Liver (tissue), 9 donors: Measurements from ENCODE around the gene GADD45GIP1. TPM values are rescaled to one million over a fixed set of nuclear protein-coding genes. Genes with fewer than 3 reads are reported as not detected.

Experiments used
- DNase-seq: peaks from one replicate; pipeline ENCODE4 v3.0.0-alpha.2; 2017; ENCODE audit warnings: low spot score
- H3K27ac ChIP-seq, 2 donors: one replicate each; pipeline ENCODE4 v1.7.0; 2013; ENCODE audit warnings: inconsistent platforms in 2 of 2, low read length in 2 of 2, control low read depth in 1 of 2, low read depth in 1 of 2, mild to moderate bottlenecking in 1 of 2
- H3K27me3 ChIP-seq, 4 donors: one replicate each; pipeline versions ENCODE4 v1.6.1 to v1.7.0; 2013; ENCODE audit warnings: low read length in 3 of 4, inconsistent platforms in 1 of 4, mild to moderate bottlenecking in 1 of 4, moderate library complexity in 1 of 4; ENCODE audit not compliant: control insufficient read depth in 4 of 4, insufficient read depth in 4 of 4
- H3K36me3 ChIP-seq, 4 donors: one replicate each; pipeline versions ENCODE4 v1.6.1 to v1.7.0; 2013; ENCODE audit warnings: low read length in 3 of 4, mild to moderate bottlenecking in 3 of 4, low read depth in 1 of 4, moderate library complexity in 1 of 4; ENCODE audit not compliant: control insufficient read depth in 4 of 4, insufficient read depth in 3 of 4
- H3K4me1 ChIP-seq, 4 donors: one replicate each; pipeline versions ENCODE4 v1.6.1 to v1.7.0; 2013; ENCODE audit warnings: low read length in 3 of 4, mild to moderate bottlenecking in 3 of 4, moderate library complexity in 1 of 4; ENCODE audit not compliant: control insufficient read depth in 4 of 4, insufficient read depth in 4 of 4
- H3K4me3 ChIP-seq, 3 donors: one replicate each; pipeline versions ENCODE4 v1.6.1 to v1.7.0; 2013; ENCODE audit warnings: low read length in 3 of 3, control low read depth in 1 of 3, low read depth in 1 of 3, mild to moderate bottlenecking in 1 of 3
- H3K9ac ChIP-seq, 2 donors: one replicate each; pipeline ENCODE4 v1.7.0; 2013; ENCODE audit warnings: low read length in 2 of 2, mild to moderate bottlenecking in 2 of 2, moderate library complexity in 2 of 2, control low read depth in 1 of 2, low read depth in 1 of 2
- H3K9me3 ChIP-seq, 4 donors: one replicate each; pipeline versions ENCODE4 v1.6.1 to v1.7.0; 2013; ENCODE audit warnings: low read length in 3 of 4; ENCODE audit not compliant: control insufficient read depth in 4 of 4
- CTCF ChIP-seq: fragments of 150-350 bp; IDR thresholded peaks from 2 replicates; pipeline ENCODE4 v1.5.1; 2017; ENCODE audit warnings: improper control_type of control experiment, low read depth, low read length; ENCODE audit not compliant: missing input control
- EGR1 ChIP-seq, 2 donors: IDR thresholded peaks; 2 replicates each; pipeline ENCODE4 v1.6.1; 2016 to 2018; ENCODE audit warnings: antibody characterized with exemption in 2 of 2, low read depth in 2 of 2
- FOXA1 ChIP-seq: IDR thresholded peaks from 2 replicates; pipeline ENCODE4 v1.6.1; 2016; ENCODE audit warnings: antibody characterized with exemption
- FOXA2 ChIP-seq: IDR thresholded peaks from 2 replicates; pipeline ENCODE4 v1.6.1; 2016; ENCODE audit warnings: antibody characterized with exemption
- GABPA ChIP-seq, 2 donors: IDR thresholded peaks in 1 of 2; conservative IDR thresholded peaks in 1 of 2; 2 replicates each; pipeline ENCODE4 v1.6.1; 2016; ENCODE audit warnings: antibody characterized with exemption in 2 of 2, mild to moderate bottlenecking in 1 of 2, moderate library complexity in 1 of 2
- HNF4A ChIP-seq, 2 donors: conservative IDR thresholded peaks; 2 replicates each; pipeline ENCODE4 v1.6.1; 2016; ENCODE audit warnings: antibody characterized with exemption in 2 of 2, mild to moderate bottlenecking in 2 of 2
- HNF4G ChIP-seq: IDR thresholded peaks from 2 replicates; pipeline ENCODE4 v1.6.1; 2016; ENCODE audit warnings: antibody characterized with exemption
- JUND ChIP-seq, 2 donors: IDR thresholded peaks; 2 replicates each; pipeline ENCODE4 v1.6.1; 2016; ENCODE audit warnings: antibody characterized with exemption in 2 of 2
- NR2F2 ChIP-seq: IDR thresholded peaks from 2 replicates; pipeline ENCODE4 v1.6.1; 2016; ENCODE audit warnings: antibody characterized with exemption
- RAD21 ChIP-seq, 2 donors: IDR thresholded peaks; 2 replicates each; pipeline ENCODE4 v1.6.1; 2016; ENCODE audit warnings: antibody characterized with exemption in 2 of 2, mild to moderate bottlenecking in 2 of 2
- RXRA ChIP-seq, 2 donors: IDR thresholded peaks; 2 replicates each; pipeline ENCODE4 v1.6.1; 2017 to 2018; ENCODE audit warnings: antibody characterized with exemption in 2 of 2, mild to moderate bottlenecking in 1 of 2
- SP1 ChIP-seq: IDR thresholded peaks from 2 replicates; pipeline ENCODE4 v1.6.1; 2018; ENCODE audit warnings: antibody characterized with exemption, mild to moderate bottlenecking
- TAF1 ChIP-seq: conservative IDR thresholded peaks from 2 replicates; pipeline ENCODE4 v1.6.1; 2016; ENCODE audit warnings: antibody characterized with exemption, mild to moderate bottlenecking
- YY1 ChIP-seq: IDR thresholded peaks from 2 replicates; pipeline ENCODE4 v1.6.1; 2016; ENCODE audit warnings: antibody characterized with exemption, mild to moderate bottlenecking
- WGBS: extraction: QIAGEN DNeasy Blood & Tissue Kit; methylation state at CpG from one replicate; pipeline ENCODE4 v1.1.7; 2013; 5-methylcytosine and 5-hydroxymethylcytosine counted together
- polyA plus RNA-seq, 2 donors: library from polyadenylated mRNA; stranded (reverse) in 1 of 2; unstranded in 1 of 2; fragments of 200-250 nt in 1 of 2; fragments of >200 nt in 1 of 2; fragmentation: Nextera tagmentation in 1 of 2; extraction: Ambion mirVana in 1 of 2; gene quantifications; one replicate each; pipeline versions ENCODE4 v1.2.1 to v1.2.3, GENCODE V29; 2013 to 2015
- total RNA-seq, 2 donors: library from RNA; depleted of rRNA; stranded (reverse); fragments of >200 nt; gene quantifications; one replicate each; pipeline ENCODE4 v1.2.3, GENCODE V29; 2014
- TF ChIP-seq, protein P1 (sequence below): IDR thresholded peaks from 2 replicates; pipeline ENCODE4 v1.6.1; 2016; ENCODE audit warnings: antibody characterized with exemption
- TF ChIP-seq, protein P2 (sequence below): IDR thresholded peaks from 2 replicates; pipeline ENCODE4 v1.6.1; 2016; ENCODE audit warnings: antibody characterized with exemption
- TF ChIP-seq, protein P3 (sequence below): IDR thresholded peaks from 2 replicates; pipeline ENCODE4 v1.6.1; 2016; ENCODE audit warnings: antibody characterized with exemption, mild to moderate bottlenecking
- TF ChIP-seq, protein P4 (sequence below): IDR thresholded peaks from 2 replicates; pipeline ENCODE4 v1.6.1; 2016; ENCODE audit warnings: antibody characterized with exemption
- donor health status: healthy.
- donor health status: healthy.
- donor health status: healthy.
- donor health status: healthy.
- donor health status: healthy.

GADD45GIP1 gene
- total and polyA plus RNA-seq, 4 donors: 8.4 to 54.2 (median 22.9) TPM

DNA sequence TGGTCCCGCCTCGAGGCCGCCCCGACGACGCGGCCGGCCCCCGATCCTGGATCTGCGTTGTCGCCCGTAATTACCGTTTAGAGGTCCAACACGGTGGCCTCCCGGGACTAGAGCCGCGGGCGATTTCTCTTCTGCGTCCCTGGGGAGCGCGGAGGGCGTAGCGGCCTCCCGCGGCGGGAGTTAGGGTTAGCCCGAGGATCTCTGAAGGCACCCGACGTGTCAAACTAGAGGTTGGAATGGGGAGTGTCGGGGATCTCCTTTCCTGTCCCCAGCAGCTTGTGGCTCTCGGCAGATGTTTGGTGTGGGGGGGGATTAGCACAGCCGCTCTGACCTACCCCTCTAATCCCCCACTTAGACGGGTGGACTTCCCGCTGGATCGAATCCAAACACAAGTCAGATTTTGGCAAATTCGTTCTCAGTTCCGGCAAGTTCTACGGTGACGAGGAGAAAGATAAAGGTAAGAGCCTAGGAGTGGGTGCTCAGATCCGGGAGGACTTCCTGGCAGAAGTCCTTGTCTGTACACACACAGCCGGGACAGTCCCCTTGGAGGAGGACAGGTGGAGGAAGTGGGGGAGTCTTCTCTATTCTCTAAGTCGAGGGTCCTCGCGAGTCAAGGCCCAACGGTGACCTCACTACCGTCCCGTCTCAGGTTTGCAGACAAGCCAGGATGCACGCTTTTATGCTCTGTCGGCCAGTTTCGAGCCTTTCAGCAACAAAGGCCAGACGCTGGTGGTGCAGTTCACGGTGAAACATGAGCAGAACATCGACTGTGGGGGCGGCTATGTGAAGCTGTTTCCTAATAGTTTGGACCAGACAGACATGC is 18.0 kb downstream of the GADD45GIP1 start:
- Histone ChIP-seq H3K36me3 (peaks cover 13 to 32% (median 29%) of the 10 kb centered on the region in 4 donors), H3K27ac (peak overlapping the region; percentile 81 to 84), H3K9me3 (no peaks in the 10 kb centered on the region), H3K27me3 (no peaks in the 10 kb centered on the region), H3K4me1 (peaks cover 10 to 46% (median 33%) of the 10 kb centered on the region in 4 donors), H3K9ac (peak overlapping the region; percentile 76 to 91), H3K4me3 (peak overlapping the region; percentile 82 to 97 (median 85))
- no peak for DNase-seq
- TF ChIP-seq CTCF: peak; percentile 6
- TF ChIP-seq, protein P1, sequence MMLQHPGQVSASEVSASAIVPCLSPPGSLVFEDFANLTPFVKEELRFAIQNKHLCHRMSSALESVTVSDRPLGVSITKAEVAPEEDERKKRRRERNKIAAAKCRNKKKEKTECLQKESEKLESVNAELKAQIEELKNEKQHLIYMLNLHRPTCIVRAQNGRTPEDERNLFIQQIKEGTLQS: no peak
- TF ChIP-seq EGR1 (IDR thresholded peaks at IDR 0.05; ENCODE audit: low read depth in 2 of 2): peak; percentile 20 to 41
- TF ChIP-seq RAD21 (IDR thresholded peaks at IDR 0.05): no peak
- no peak for TF ChIP-seq TAF1
- under 1% methylated on average over 54 of the region's 54 CpGs for WGBS

GRCh38 chr19:12937927-12938778 is 18.9 kb downstream of the GADD45GIP1 start, which contains the start of gene CALR:
Gene CALR (plus strand): TSS chr19:12938609. CDS start chr19:12938680, 71 bp downstream.
- Histone ChIP-seq H3K4me1 (peaks cover 10 to 42% (median 31%) of the 10 kb centered on the region in 4 donors), H3K9me3 (no peaks in the 10 kb centered on the region), H3K27ac (peak within 1 kb of the TSS; percentile 81 to 84), H3K36me3 (peaks cover 13 to 26% (median 21%) of the 10 kb centered on the region in 4 donors), H3K4me3 (peak within 1 kb of the TSS; percentile 82 to 97 (median 85)), H3K27me3 (no peaks in the 10 kb centered on the region), H3K9ac (peak within 1 kb of the TSS; percentile 76 to 91)
- under 1% methylated on average over 63 of the region's 63 CpGs for WGBS
- TF ChIP-seq HNF4A (conservative IDR thresholded peaks at IDR 0.05): peak; percentile 30 to 55
- no peak for TF ChIP-seq HNF4G
- TF ChIP-seq GABPA (IDR thresholded peaks at IDR 0.05 in 1 of 2, conservative IDR thresholded peaks at IDR 0.05 in 1 of 2): peak in 1 of 2 donors; percentile 72
- TF ChIP-seq, protein P1: no peak
- no peak for TF ChIP-seq FOXA1
- TF ChIP-seq, protein P2, sequence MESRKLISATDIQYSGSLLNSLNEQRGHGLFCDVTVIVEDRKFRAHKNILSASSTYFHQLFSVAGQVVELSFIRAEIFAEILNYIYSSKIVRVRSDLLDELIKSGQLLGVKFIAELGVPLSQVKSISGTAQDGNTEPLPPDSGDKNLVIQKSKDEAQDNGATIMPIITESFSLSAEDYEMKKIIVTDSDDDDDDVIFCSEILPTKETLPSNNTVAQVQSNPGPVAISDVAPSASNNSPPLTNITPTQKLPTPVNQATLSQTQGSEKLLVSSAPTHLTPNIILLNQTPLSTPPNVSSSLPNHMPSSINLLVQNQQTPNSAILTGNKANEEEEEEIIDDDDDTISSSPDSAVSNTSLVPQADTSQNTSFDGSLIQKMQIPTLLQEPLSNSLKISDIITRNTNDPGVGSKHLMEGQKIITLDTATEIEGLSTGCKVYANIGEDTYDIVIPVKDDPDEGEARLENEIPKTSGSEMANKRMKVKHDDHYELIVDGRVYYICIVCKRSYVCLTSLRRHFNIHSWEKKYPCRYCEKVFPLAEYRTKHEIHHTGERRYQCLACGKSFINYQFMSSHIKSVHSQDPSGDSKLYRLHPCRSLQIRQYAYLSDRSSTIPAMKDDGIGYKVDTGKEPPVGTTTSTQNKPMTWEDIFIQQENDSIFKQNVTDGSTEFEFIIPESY: no peak
- TF ChIP-seq CTCF: no peak
- TF ChIP-seq EGR1 (IDR thresholded peaks at IDR 0.05; ENCODE audit: low read depth in 2 of 2): peak; percentile 70 to 73
- TF ChIP-seq, protein P3, sequence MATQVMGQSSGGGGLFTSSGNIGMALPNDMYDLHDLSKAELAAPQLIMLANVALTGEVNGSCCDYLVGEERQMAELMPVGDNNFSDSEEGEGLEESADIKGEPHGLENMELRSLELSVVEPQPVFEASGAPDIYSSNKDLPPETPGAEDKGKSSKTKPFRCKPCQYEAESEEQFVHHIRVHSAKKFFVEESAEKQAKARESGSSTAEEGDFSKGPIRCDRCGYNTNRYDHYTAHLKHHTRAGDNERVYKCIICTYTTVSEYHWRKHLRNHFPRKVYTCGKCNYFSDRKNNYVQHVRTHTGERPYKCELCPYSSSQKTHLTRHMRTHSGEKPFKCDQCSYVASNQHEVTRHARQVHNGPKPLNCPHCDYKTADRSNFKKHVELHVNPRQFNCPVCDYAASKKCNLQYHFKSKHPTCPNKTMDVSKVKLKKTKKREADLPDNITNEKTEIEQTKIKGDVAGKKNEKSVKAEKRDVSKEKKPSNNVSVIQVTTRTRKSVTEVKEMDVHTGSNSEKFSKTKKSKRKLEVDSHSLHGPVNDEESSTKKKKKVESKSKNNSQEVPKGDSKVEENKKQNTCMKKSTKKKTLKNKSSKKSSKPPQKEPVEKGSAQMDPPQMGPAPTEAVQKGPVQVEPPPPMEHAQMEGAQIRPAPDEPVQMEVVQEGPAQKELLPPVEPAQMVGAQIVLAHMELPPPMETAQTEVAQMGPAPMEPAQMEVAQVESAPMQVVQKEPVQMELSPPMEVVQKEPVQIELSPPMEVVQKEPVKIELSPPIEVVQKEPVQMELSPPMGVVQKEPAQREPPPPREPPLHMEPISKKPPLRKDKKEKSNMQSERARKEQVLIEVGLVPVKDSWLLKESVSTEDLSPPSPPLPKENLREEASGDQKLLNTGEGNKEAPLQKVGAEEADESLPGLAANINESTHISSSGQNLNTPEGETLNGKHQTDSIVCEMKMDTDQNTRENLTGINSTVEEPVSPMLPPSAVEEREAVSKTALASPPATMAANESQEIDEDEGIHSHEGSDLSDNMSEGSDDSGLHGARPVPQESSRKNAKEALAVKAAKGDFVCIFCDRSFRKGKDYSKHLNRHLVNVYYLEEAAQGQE: peak; percentile 93
- peak; percentile 94 for TF ChIP-seq TAF1
- TF ChIP-seq RXRA (IDR thresholded peaks at IDR 0.05): peak; percentile 52 to 62
- peak in 1 of 2 donors; percentile 60 for TF ChIP-seq JUND (IDR thresholded peaks at IDR 0.05)
- TF ChIP-seq RAD21 (IDR thresholded peaks at IDR 0.05): no peak
- TF ChIP-seq YY1: peak; percentile 90
- TF ChIP-seq FOXA2: no peak
- TF ChIP-seq NR2F2: no peak
- TF ChIP-seq, protein P4, sequence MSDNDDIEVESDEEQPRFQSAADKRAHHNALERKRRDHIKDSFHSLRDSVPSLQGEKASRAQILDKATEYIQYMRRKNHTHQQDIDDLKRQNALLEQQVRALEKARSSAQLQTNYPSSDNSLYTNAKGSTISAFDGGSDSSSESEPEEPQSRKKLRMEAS: peak; percentile 79
- peak; percentile 97 for TF ChIP-seq SP1
- peak; percentile 99 for DNase-seq
